Right lobe of liver (tissue), 6 donors: Measurements from ENCODE around the gene SMPD3. TPM values are rescaled to one million over a fixed set of nuclear protein-coding genes. Genes with fewer than 3 reads are reported as not detected.

ENCODE experiments used
- ATAC-seq, 4 donors: fragments of 200-7000 bp; cut with Tn5 transposase; one replicate each; pipeline ENCODE4 v1.9.1; 2020; ENCODE audit warnings: mild to moderate bottlenecking in 4 of 4, moderate library complexity in 4 of 4
- DNase-seq, 3 donors: peaks; one replicate each; pipeline ENCODE4 v3.0.0-alpha.2; 2020
- H3K27ac ChIP-seq, 3 donors: fragments of 200-600 bp; one replicate each; pipeline ENCODE4 v1.8.0; 2022
- H3K27me3 ChIP-seq, 2 donors: fragments of 200-600 bp; one replicate each; pipeline ENCODE4 v1.8.0; 2022
- H3K36me3 ChIP-seq, 4 donors: fragments of 200-600 bp; sonication (generic) in 1 of 4; one replicate each; pipeline versions ENCODE4 v1.5.1 to v1.8.0; 2017 to 2022; ENCODE audit warnings: control low read depth in 1 of 4
- H3K4me1 ChIP-seq, 4 donors: fragments of 200-600 bp; sonication (generic) in 1 of 4; one replicate each; pipeline versions ENCODE4 v1.5.1 to v1.8.0; 2017 to 2022; ENCODE audit warnings: control low read depth in 1 of 4
- H3K4me3 ChIP-seq, 3 donors: fragments of 200-600 bp; one replicate each; pipeline ENCODE4 v1.8.0; 2022
- H3K9me3 ChIP-seq, 4 donors: fragments of 200-600 bp; sonication (generic) in 1 of 4; one replicate each; pipeline versions ENCODE4 v1.5.1 to v1.8.0; 2017 to 2022; ENCODE audit warnings: control low read depth in 1 of 4
- CTCF ChIP-seq, 4 donors: fragments of 200-600 bp in 3 of 4; fragments of 450-650 bp in 1 of 4; IDR thresholded peaks; one replicate each; pipeline versions ENCODE4 v1.5.1 to v1.8.0; 2016 to 2022; ENCODE audit warnings: antibody characterized with exemption in 4 of 4, mild to moderate bottlenecking in 2 of 4
- POLR2A ChIP-seq: fragments of 450-650 bp; IDR thresholded peaks from one replicate; pipeline ENCODE4 v1.6.1; 2017; ENCODE audit warnings: antibody characterized with exemption, mild to moderate bottlenecking
- WGBS: methylation state at CpG from one replicate; pipeline ENCODE4 v1.1.6; 2018; ENCODE audit warnings: low coverage, low lambda C conversion rate; ENCODE audit not compliant: insufficient coverage; ENCODE audit errors: missing lambda C conversion rate; 5-methylcytosine and 5-hydroxymethylcytosine counted together
- intact Hi-C, 2 donors: fragments of 100-400 bp; cut with DNase I; formaldehyde crosslinking; loops; one replicate each; pipeline versions ENCODE4 v1.11.2 to v1.14.1; 2022
- total RNA-seq, 6 experiments: library from RNA; depleted of rRNA in 2 of 6; stranded (reverse); fragments of >200 nt in 2 of 6; fragmentation: NEBNext Ultra II Directional in 3 of 6; extraction: Animal tissue kit (Norgen Biotek cat#: 25700) in 3 of 6; gene quantifications; one replicate each; pipeline versions ENCODE4 v1.1.0 to v1.2.4, GENCODE V29; 2016 to 2023
- donor health status: DM: no; HTN: yes; CAD: no.
- donor health status: DM: no; HTN: no; CAD: no.
- donor health status: DM: no; HTN: no; CAD: no.
- donor health status: DM: no; HTN: yes; CAD: no.
- donor health status: DM: no; HTN: yes; CAD: no.

SMPD3 gene
- total RNA-seq, 6 experiments from 2014 or later = 0.18 to 27.2 (median 5.0) TPM

DNA sequence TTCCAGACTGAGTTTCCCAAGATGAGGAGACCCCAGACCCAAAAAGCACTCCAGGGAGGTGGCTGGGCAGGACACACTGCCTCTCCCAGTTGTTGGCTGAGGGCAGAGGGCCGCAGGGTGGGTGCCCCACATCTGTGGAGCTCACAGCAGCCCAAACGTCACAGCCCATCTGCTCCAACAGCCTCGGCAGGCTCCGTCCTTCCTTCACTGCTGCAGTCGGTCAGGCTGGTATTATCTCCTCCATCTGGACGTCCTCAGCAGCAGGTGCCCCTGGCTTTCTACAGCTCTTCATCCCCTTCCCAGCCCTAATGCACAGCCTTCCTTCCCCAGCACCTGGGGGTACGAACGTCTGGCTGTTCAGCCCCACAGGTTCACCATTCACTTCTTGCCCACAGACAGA, 82.2 kb downstream of the SMPD3 start:
- ATAC-seq (no peak), DNase-seq (no peak)
- peaks cover 0 to 13% (median 0%) of the 10 kb centered on the region in 4 donors for H3K4me1 ChIP-seq
- H3K9me3 ChIP-seq = no peaks in the 10 kb centered on the region
- no peak overlapping the region for H3K4me3 ChIP-seq
- TF ChIP-seq POLR2A (no peak), CTCF (IDR thresholded peaks at IDR 0.05) (no peak)
- H3K27me3 ChIP-seq = no peaks in the 10 kb centered on the region
- intact Hi-C loops = no loop called here
- H3K36me3 ChIP-seq = no peaks in the 10 kb centered on the region
- H3K27ac ChIP-seq = no peak overlapping the region
- 35% methylated on average over 2 of the region's 8 CpGs for WGBS

GRCh38 chr16:68365167-68365817, 83.0 kb downstream of the SMPD3 start:
- no peaks in the 10 kb centered on the region for H3K27me3 ChIP-seq
- 54% methylated on average over 3 of the region's 18 CpGs for WGBS
- H3K4me1 ChIP-seq = peaks cover 0 to 13% (median 0%) of the 10 kb centered on the region in 4 donors
- DNase-seq = peak in 1 of 3 donors; percentile 36
- TF ChIP-seq POLR2A (no peak), CTCF (IDR thresholded peaks at IDR 0.05) (no peak)
- no peaks in the 10 kb centered on the region for H3K36me3 ChIP-seq
- no peak overlapping the region for H3K4me3 ChIP-seq
- intact Hi-C loops = no loop called here
- ATAC-seq = peak; percentile 11 to 30 (median 24)
- H3K27ac ChIP-seq = no peak overlapping the region
- no peaks in the 10 kb centered on the region for H3K9me3 ChIP-seq

DNA sequence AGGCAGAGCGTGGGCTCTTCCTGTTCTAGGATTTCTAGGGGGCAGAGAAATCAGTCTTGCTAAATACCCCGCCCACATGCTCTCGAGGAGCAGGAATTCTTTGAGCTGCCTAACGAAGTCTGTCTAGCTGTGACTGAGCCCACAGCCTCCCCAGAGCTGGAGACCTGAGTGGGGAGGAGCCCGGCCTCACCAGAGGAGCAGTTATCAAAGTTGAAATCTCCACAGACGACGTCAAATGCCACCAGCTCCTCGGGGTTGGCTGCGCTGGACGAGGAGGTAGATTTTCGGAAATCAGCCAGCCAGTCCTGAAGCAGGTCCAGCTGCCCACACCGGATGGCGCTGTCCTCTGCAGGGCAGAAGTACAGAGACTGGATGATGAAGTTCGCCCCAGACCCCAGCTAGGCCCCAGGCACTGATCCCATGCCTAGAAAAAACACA, 83.7 kb downstream of the SMPD3 start:
- H3K4me1 ChIP-seq = peaks cover 0 to 13% (median 0%) of the 10 kb centered on the region in 4 donors
- intact Hi-C loops = no loop called here
- no peak for TF ChIP-seq CTCF (IDR thresholded peaks at IDR 0.05)
- ATAC-seq = no peak
- peak in 1 of 3 donors; percentile 13 for DNase-seq
- H3K9me3 ChIP-seq = no peaks in the 10 kb centered on the region
- no peak overlapping the region for H3K27ac ChIP-seq
- 59% methylated on average over 4 of the region's 14 CpGs for WGBS
- H3K36me3 ChIP-seq = no peaks in the 10 kb centered on the region
- no peak overlapping the region for H3K4me3 ChIP-seq
- no peaks in the 10 kb centered on the region for H3K27me3 ChIP-seq

- H3K27ac ChIP-seq = no peak overlapping the region
- H3K4me3 ChIP-seq = no peak overlapping the region
- intact Hi-C loops = no loop called here
- TF ChIP-seq CTCF (IDR thresholded peaks at IDR 0.05) (no peak), POLR2A (no peak)
- no peaks in the 10 kb centered on the region for H3K27me3 ChIP-seq
- DNase-seq (peak in 1 of 3 donors; percentile 16), ATAC-seq (no peak)
- H3K36me3 ChIP-seq = no peaks in the 10 kb centered on the region
- peaks cover 0 to 13% (median 0%) of the 10 kb centered on the region in 4 donors for H3K4me1 ChIP-seq
- no peaks in the 10 kb centered on the region for H3K9me3 ChIP-seq
- WGBS = 33% methylated on average over 8 of the region's 22 CpGs
Observed at GRCh38 chr16:68363658-68364521, 84.4 kb downstream of the SMPD3 start.
